H9 (cell line): ENCODE measurements around the gene THSD4. TPM values are rescaled to one million over a fixed set of nuclear protein-coding genes. Genes with fewer than 3 reads are reported as not detected.
A peak's percentile ranks its signal among the peaks of the same experiment; 100 is the strongest.

Source experiments
- DNase-seq: peaks from one replicate; pipeline ENCODE4 v3.0.0-alpha.2; 2017
- H2AFZ ChIP-seq: one replicate; pipeline ENCODE4 v1.6.1; 2013; ENCODE audit warnings: mild to moderate bottlenecking, low read length, control low read depth, moderate library complexity
- H2AK5ac ChIP-seq: 2 replicates; pipeline ENCODE4 v1.6.1; 2013; ENCODE audit warnings: low read length, control low read depth, mixed read lengths; ENCODE audit not compliant: insufficient read length
- H2BK120ac ChIP-seq: one replicate; pipeline ENCODE4 v1.6.1; 2013; ENCODE audit warnings: low read depth, mild to moderate bottlenecking, low read length, control low read depth, inconsistent platforms; ENCODE audit not compliant: poor library complexity, severe bottlenecking
- H2BK12ac ChIP-seq: 2 replicates; pipeline ENCODE4 v1.6.1; 2013; ENCODE audit warnings: low read length, control low read depth, mixed read lengths, low read depth; ENCODE audit not compliant: insufficient read length
- H2BK15ac ChIP-seq: 2 replicates; pipeline ENCODE4 v1.6.1; 2013; ENCODE audit warnings: low read depth, low read length, control low read depth
- H2BK20ac ChIP-seq: one replicate; pipeline ENCODE4 v1.6.1; 2013; ENCODE audit warnings: low read depth, mild to moderate bottlenecking, low read length, control low read depth, inconsistent platforms; ENCODE audit not compliant: poor library complexity, severe bottlenecking
- H2BK5ac ChIP-seq: 2 replicates; pipeline ENCODE4 v1.6.1; 2013; ENCODE audit warnings: low read length, control low read depth, mixed read lengths; ENCODE audit not compliant: insufficient read length
- H3K14ac ChIP-seq: 2 replicates; pipeline ENCODE4 v1.6.1; 2013; ENCODE audit warnings: low read length, control low read depth; ENCODE audit not compliant: insufficient read depth
- H3K18ac ChIP-seq: 2 replicates; pipeline ENCODE4 v1.6.1; 2013; ENCODE audit warnings: low read depth, mild to moderate bottlenecking, mixed read lengths, low read length, control low read depth; ENCODE audit not compliant: insufficient read length
- H3K23ac ChIP-seq: 2 replicates; pipeline ENCODE4 v1.6.1; 2013; ENCODE audit warnings: low read length, control low read depth, mixed read lengths, low read depth; ENCODE audit not compliant: insufficient read length
- H3K23me2 ChIP-seq: 2 replicates; pipeline ENCODE4 v1.6.1; 2013; ENCODE audit warnings: low read depth, mild to moderate bottlenecking, mixed read lengths, low read length, control low read depth; ENCODE audit not compliant: insufficient read length, poor library complexity, severe bottlenecking
- H3K27ac ChIP-seq: 2 replicates; pipeline ENCODE4 v1.5.1; 2013; ENCODE audit warnings: low read length, control low read depth, mixed read lengths, low read depth; ENCODE audit not compliant: insufficient read length
- H3K27me3 ChIP-seq: 2 replicates; pipeline ENCODE4 v1.6.1; 2013; ENCODE audit warnings: low read length, control low read depth, inconsistent platforms; ENCODE audit not compliant: insufficient read depth
- H3K4ac ChIP-seq: 2 replicates; pipeline ENCODE4 v1.6.1; 2013; ENCODE audit warnings: low read depth, mild to moderate bottlenecking, control low read depth, inconsistent platforms, low read length, moderate library complexity
- H3K4me1 ChIP-seq: 2 replicates; pipeline ENCODE4 v1.6.1; 2013; ENCODE audit warnings: low read length, control low read depth, inconsistent platforms; ENCODE audit not compliant: insufficient read depth
- H3K4me2 ChIP-seq: 2 replicates; pipeline ENCODE4 v1.6.1; 2013; ENCODE audit warnings: low read length, control low read depth, mixed read lengths; ENCODE audit not compliant: insufficient read length, insufficient read depth
- H3K56ac ChIP-seq: 2 replicates; pipeline ENCODE4 v1.6.1; 2013; ENCODE audit warnings: low read depth, mild to moderate bottlenecking, mixed read lengths, low read length, control low read depth; ENCODE audit not compliant: insufficient read length
- H3K79me1 ChIP-seq: 2 replicates; pipeline ENCODE4 v1.6.1; 2013; ENCODE audit warnings: low read depth, mild to moderate bottlenecking, moderate library complexity, low read length, control low read depth, inconsistent platforms; ENCODE audit not compliant: insufficient read depth, poor library complexity, severe bottlenecking
- H3K79me2 ChIP-seq: 2 replicates; pipeline ENCODE4 v1.6.1; 2013; ENCODE audit warnings: low read length, control low read depth, inconsistent platforms; ENCODE audit not compliant: insufficient read depth
- H3K9ac ChIP-seq: 2 replicates; pipeline ENCODE4 v1.6.1; 2013; ENCODE audit warnings: low read length, control low read depth, mixed read lengths; ENCODE audit not compliant: insufficient read length; ENCODE audit errors: extremely low read depth
- H3K9me3 ChIP-seq: one replicate; pipeline ENCODE4 v1.6.1; 2013; ENCODE audit warnings: low read depth, low read length, inconsistent platforms; ENCODE audit not compliant: control insufficient read depth
- H3T11ph ChIP-seq: one replicate; pipeline ENCODE4 v1.6.1; 2013; ENCODE audit warnings: mild to moderate bottlenecking, low read length, control low read depth, inconsistent platforms
- H4K20me1 ChIP-seq: one replicate; pipeline ENCODE4 v1.6.1; 2013; ENCODE audit not compliant: control insufficient read depth, insufficient read length, insufficient read depth
- H4K5ac ChIP-seq: 2 replicates; pipeline ENCODE4 v1.6.1; 2013; ENCODE audit warnings: low read depth, mild to moderate bottlenecking, mixed read lengths, low read length, control low read depth; ENCODE audit not compliant: insufficient read length
- H4K8ac ChIP-seq: replicated peaks from 2 replicates; pipeline ENCODE4 v1.6.1; 2013; ENCODE audit warnings: low read length, control low read depth, mixed read lengths, low read depth; ENCODE audit not compliant: insufficient read length
- H4K91ac ChIP-seq: 2 replicates; pipeline ENCODE4 v1.6.1; 2013; ENCODE audit warnings: low read depth, mild to moderate bottlenecking, moderate library complexity, mixed read lengths, low read length, control low read depth; ENCODE audit not compliant: insufficient read length
- H3K27ac Mint-ChIP-seq, 3 experiments: 2 replicates in 2 of 3; 3 replicates in 1 of 3; pipeline ENCODE4 v1.8.0; 2020 to 2021; ENCODE audit warnings: mixed read lengths in 3 of 3, mild to moderate bottlenecking in 1 of 3, moderate library complexity in 1 of 3
- H3K27me3 Mint-ChIP-seq: 2 replicates; pipeline ENCODE4 v1.8.0; 2021; ENCODE audit warnings: low read depth, mild to moderate bottlenecking, moderate library complexity, mixed read lengths
- H3K36me3 Mint-ChIP-seq, 3 experiments: 2 replicates in 2 of 3; 3 replicates in 1 of 3; pipeline ENCODE4 v1.8.0; 2020 to 2021; ENCODE audit warnings: low read depth in 3 of 3, mixed read lengths in 3 of 3; ENCODE audit not compliant: insufficient read depth in 1 of 3
- H3K4me1 Mint-ChIP-seq, 2 experiments: 2 replicates each; pipeline ENCODE4 v1.8.0; 2020; ENCODE audit warnings: mixed read lengths in 2 of 2
- H3K4me3 Mint-ChIP-seq, 2 experiments: 2 replicates in 1 of 2; 3 replicates in 1 of 2; pipeline ENCODE4 v1.8.0; 2020 to 2021; ENCODE audit warnings: mild to moderate bottlenecking in 2 of 2, mixed read lengths in 2 of 2, moderate library complexity in 1 of 2
- H3K9me3 Mint-ChIP-seq, 2 experiments: 2 replicates in 1 of 2; 3 replicates in 1 of 2; pipeline ENCODE4 v1.8.0; 2020; ENCODE audit warnings: mild to moderate bottlenecking in 2 of 2, mixed read lengths in 2 of 2, moderate library complexity in 1 of 2
- CTCF ChIP-seq: fragments of 200-600 bp; sonication (generic); conservative IDR thresholded peaks from 3 replicates; pipeline ENCODE4 v1.8.0; 2021; ENCODE audit warnings: antibody characterized with exemption, mild to moderate bottlenecking
- WGBS: extraction: QIAGEN DNeasy Blood & Tissue Kit; methylation state at CpG from one replicate; pipeline ENCODE4 v1.1.7; 2013; ENCODE audit warnings: missing lambda C conversion rate, low lambda C conversion rate, mixed read lengths; ENCODE audit not compliant: insufficient read length; ENCODE audit errors: extremely low coverage; 5-methylcytosine and 5-hydroxymethylcytosine counted together
- total RNA-seq: library from RNA; stranded (reverse); gene quantifications from 2 replicates; pipeline ENCODE4 v1.2.1, GENCODE V29; 2021

THSD4 gene
- total RNA-seq, 1 experiment from 2014 or later = 5.5 TPM

- peaks cover 2% of the 10 kb centered on the region; the same call in 1 of the 2 replicates for H3K27me3 Mint-ChIP-seq
- DNase-seq = no peak
- H2BK5ac ChIP-seq = no peak overlapping the region
- no peak overlapping the region for H2BK12ac ChIP-seq
- H4K8ac ChIP-seq = no peak overlapping the region
- no peak overlapping the region for H3T11ph ChIP-seq
- H4K91ac ChIP-seq = no peak overlapping the region
- no CpG with 5 or more reads among the region's 2 CpGs for WGBS
- no peak overlapping the region for H2AK5ac ChIP-seq
- no peak overlapping the region for H2AFZ ChIP-seq
- no peak overlapping the region for H2BK15ac ChIP-seq
- no peaks in the 10 kb centered on the region; a peak in 1 of 7 replicates for H3K36me3 Mint-ChIP-seq
- H2BK120ac ChIP-seq = no peak overlapping the region
- no peak overlapping the region for H3K4me3 Mint-ChIP-seq
- H3K4me1 ChIP-seq = peaks cover 12% of the 10 kb centered on the region
- no peak overlapping the region for H3K14ac ChIP-seq
- peak overlapping the region; percentile 29 for H3K18ac ChIP-seq
- H3K79me2 ChIP-seq = no peaks in the 10 kb centered on the region
- H2BK20ac ChIP-seq = no peak overlapping the region
- H3K9ac ChIP-seq = no peak overlapping the region
- TF ChIP-seq CTCF = no peak
- H3K4me1 Mint-ChIP-seq = peaks cover 39 to 50% of the 10 kb centered on the region in 2 experiments
- no peaks in the 10 kb centered on the region for H3K9me3 ChIP-seq
- no peak overlapping the region for H3K27ac Mint-ChIP-seq
- H4K20me1 ChIP-seq = no peaks in the 10 kb centered on the region
- H3K27ac ChIP-seq = no peak overlapping the region
- no peak overlapping the region for H3K4me2 ChIP-seq
- no peaks in the 10 kb centered on the region for H3K27me3 ChIP-seq
- H4K5ac ChIP-seq = no peak overlapping the region
- H3K9me3 Mint-ChIP-seq = no peaks in the 10 kb centered on the region
- no peak overlapping the region for H3K23ac ChIP-seq
- H3K56ac ChIP-seq = no peak overlapping the region
- no peak overlapping the region for H3K4ac ChIP-seq
- H3K79me1 ChIP-seq = no peaks in the 10 kb centered on the region
- H3K23me2 ChIP-seq = no peaks in the 10 kb centered on the region
These were observed 562.9 kb downstream of the THSD4 start for GRCh38 chr15:71678191-71678590.
